Measurements from ENCODE around the gene C6orf136. TPM values are rescaled to one million over a fixed set of nuclear protein-coding genes. Genes with fewer than 3 reads are reported as not detected.
"Not testable (repeated sequence)": the region's sequence is repeated elsewhere in the genome, so short reads cannot be mapped to it uniquely, and the experiment has no call there.

C6orf136 gene
- total RNA-seq, 2 donors from 2014 or later = 71.3 to 83.3 TPM

DNA sequence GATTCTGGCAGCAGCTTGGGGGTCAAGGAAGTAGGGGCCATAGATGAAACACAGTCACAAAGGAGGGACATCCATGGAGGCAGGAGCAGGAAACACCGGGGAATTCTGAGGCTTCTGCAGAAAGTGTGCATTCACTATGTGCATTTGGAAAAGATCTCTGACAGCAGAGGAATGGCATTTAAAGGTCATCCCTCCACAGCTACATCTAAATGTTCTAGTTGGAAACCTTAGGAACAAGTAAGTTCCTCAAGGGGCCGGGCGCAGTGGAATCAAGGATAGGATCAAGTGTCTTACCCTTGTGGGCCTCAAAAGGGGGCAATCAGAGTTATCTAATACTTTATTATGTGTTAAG is 8.8 kb downstream of the C6orf136 start:
- H3K9ac ChIP-seq (ENCODE audit: low read depth in 2 of 2, low read length in 2 of 2) = no peak overlapping the region
- no peak overlapping the region for H3K4me3 ChIP-seq
- H3K27me3 ChIP-seq = no peaks in the 10 kb centered on the region
- TF ChIP-seq, protein P1, sequence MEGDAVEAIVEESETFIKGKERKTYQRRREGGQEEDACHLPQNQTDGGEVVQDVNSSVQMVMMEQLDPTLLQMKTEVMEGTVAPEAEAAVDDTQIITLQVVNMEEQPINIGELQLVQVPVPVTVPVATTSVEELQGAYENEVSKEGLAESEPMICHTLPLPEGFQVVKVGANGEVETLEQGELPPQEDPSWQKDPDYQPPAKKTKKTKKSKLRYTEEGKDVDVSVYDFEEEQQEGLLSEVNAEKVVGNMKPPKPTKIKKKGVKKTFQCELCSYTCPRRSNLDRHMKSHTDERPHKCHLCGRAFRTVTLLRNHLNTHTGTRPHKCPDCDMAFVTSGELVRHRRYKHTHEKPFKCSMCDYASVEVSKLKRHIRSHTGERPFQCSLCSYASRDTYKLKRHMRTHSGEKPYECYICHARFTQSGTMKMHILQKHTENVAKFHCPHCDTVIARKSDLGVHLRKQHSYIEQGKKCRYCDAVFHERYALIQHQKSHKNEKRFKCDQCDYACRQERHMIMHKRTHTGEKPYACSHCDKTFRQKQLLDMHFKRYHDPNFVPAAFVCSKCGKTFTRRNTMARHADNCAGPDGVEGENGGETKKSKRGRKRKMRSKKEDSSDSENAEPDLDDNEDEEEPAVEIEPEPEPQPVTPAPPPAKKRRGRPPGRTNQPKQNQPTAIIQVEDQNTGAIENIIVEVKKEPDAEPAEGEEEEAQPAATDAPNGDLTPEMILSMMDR (IDR thresholded peaks at IDR 0.05) = no peak
- DNase-seq = no peak
- no peaks in the 10 kb centered on the region for H3K9me3 ChIP-seq
- intact Hi-C loops (cut with DNase I) = no loop called here
- no peak overlapping the region for H3K27ac ChIP-seq
- peaks cover 16% of the 10 kb centered on the region for H3K36me3 ChIP-seq
- no peaks in the 10 kb centered on the region for H3K4me1 ChIP-seq

DNA sequence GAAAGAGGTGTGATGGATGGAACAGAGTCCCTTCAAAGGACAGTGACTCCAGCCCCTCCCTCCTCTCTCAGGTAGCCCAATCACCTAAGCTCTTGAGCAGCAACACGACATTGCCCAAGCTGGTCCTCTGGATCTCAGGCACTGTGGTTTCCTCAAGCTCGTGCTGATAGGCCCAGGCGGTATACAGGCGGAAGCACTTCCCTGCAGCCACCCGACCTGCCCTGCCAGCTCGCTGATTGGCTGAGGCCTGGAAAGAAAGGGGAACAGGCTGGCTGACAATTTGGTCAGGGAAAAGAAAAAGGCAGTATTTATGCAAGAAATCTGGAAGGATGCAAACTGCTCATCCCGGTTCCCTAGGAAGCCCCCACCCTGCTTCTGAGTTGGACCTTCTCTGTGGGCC is 9.6 kb downstream of the C6orf136 start:
- H3K4me1 ChIP-seq = no peaks in the 10 kb centered on the region
- TF ChIP-seq, protein P1 (IDR thresholded peaks at IDR 0.05) = no peak
- H3K36me3 ChIP-seq = peaks cover 19% of the 10 kb centered on the region
- H3K4me3 ChIP-seq = no peak overlapping the region
- no peak for DNase-seq
- intact Hi-C loops (cut with DNase I) = no loop called here
- H3K9me3 ChIP-seq = no peaks in the 10 kb centered on the region
- H3K9ac ChIP-seq (ENCODE audit: low read depth in 2 of 2, low read length in 2 of 2) = no peak overlapping the region
- H3K27ac ChIP-seq = no peak overlapping the region
- H3K27me3 ChIP-seq = no peaks in the 10 kb centered on the region

DNA sequence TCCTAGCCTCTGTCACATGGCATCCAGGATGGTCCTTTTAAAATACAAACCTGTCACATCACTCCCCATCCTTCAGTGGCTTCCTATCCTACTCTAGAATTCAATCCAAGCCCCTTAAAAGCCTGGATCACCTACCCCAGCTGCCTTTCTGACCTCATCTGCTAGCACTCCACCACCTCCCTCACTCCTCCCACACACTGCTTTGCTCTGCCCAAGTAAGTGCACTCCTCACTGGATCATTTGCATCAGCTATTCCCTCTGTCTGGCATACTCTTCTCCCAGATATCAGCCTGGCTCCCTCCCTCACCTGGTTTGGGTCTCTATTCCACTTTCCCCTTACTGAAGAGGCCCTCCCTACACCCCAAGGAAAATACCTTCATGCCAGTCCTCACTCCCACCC is 10.5 kb downstream of the C6orf136 start:
- H3K36me3 ChIP-seq = peaks cover 24% of the 10 kb centered on the region

DNA sequence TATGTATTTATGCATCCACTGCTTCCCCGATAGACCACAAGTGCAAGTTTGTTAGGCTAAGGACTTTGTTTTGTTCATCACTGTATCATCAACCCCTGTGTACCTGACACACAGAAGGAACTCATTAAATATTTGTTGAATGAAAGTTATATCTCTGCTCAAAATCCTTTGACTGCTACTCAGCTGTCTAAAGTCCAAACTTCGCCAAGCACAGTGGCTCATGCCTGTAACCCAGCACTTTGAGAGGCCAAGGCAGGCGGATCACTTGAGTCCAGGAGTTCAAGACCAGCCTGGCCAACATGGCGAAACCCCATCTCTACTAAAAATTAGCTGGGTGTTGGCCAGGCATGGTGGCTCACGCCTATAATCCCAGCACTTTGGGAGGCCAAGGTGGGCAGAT is 11.0 kb downstream of the C6orf136 start:
- H3K4me1 ChIP-seq; H3K9ac ChIP-seq (ENCODE audit: low read depth in 2 of 2, low read length in 2 of 2); H3K27me3 ChIP-seq; H3K27ac ChIP-seq; DNase-seq; H3K4me3 ChIP-seq; H3K9me3 ChIP-seq; intact Hi-C loops (cut with DNase I): not testable (repeated sequence)
- H3K36me3 ChIP-seq = peaks cover 24% of the 10 kb centered on the region

More for the DNA sequence above, 10.5 kb downstream of the C6orf136 start:
- no peaks in the 10 kb centered on the region for H3K4me1 ChIP-seq
- no peak for DNase-seq
- no peak overlapping the region for H3K4me3 ChIP-seq
- TF ChIP-seq, protein P1 (IDR thresholded peaks at IDR 0.05) = no peak
- no peak overlapping the region for H3K27ac ChIP-seq
- H3K9me3 ChIP-seq = no peaks in the 10 kb centered on the region
- intact Hi-C loops (cut with DNase I) = no loop called here
- no peaks in the 10 kb centered on the region for H3K27me3 ChIP-seq
- no peak overlapping the region for H3K9ac ChIP-seq (ENCODE audit: low read depth in 2 of 2, low read length in 2 of 2)

DNA sequence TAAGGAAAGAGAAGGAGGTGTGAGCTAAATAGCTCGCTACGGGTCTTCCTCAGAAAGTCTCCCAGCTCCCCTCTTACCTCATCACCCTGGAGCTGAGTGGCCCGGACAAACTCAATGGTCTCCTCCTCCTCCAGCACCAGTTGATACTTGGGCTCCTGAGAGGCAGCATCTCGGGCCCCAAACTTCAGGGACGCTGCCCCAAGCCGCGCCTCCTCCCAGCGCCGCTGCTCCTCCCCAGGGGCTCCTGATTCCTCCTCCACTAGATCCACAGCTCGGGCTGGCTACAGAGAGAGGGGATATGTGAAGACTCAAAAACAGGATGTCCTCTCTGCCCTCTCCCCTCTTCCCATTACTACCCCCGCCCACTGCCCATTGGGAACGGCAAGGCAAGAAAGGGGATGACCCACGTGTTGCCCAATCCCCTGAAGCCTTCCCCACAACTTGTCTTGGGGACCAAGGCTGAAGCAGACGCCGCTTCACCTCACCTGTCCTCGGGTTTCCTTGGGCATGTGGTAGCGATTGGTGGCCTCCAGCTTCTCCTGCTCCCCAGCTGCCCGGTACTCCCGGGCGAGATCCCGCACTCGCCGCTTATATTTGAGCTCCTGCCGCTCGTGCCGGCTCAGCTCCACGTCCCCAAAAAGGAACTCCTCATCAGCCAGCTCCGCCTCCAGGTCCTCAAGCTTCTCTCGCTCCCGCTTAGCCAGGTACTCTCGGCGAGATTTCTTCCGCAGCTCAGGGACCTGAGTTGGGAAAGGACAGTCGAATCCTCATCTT is 18.2 kb downstream of the C6orf136 start:
- H3K27me3 ChIP-seq = no peaks in the 10 kb centered on the region
- no peak overlapping the region for H3K27ac ChIP-seq
- no peak for DNase-seq
- no peak overlapping the region for H3K9ac ChIP-seq (ENCODE audit: low read depth in 2 of 2, low read length in 2 of 2)
- no peaks in the 10 kb centered on the region for H3K9me3 ChIP-seq
- intact Hi-C loops (cut with DNase I) = no loop called here
- no peaks in the 10 kb centered on the region for H3K4me1 ChIP-seq
- TF ChIP-seq, protein P1 (IDR thresholded peaks at IDR 0.05) = no peak
- H3K36me3 ChIP-seq = peaks cover 25% of the 10 kb centered on the region
- H3K4me3 ChIP-seq = no peak overlapping the region

DNA sequence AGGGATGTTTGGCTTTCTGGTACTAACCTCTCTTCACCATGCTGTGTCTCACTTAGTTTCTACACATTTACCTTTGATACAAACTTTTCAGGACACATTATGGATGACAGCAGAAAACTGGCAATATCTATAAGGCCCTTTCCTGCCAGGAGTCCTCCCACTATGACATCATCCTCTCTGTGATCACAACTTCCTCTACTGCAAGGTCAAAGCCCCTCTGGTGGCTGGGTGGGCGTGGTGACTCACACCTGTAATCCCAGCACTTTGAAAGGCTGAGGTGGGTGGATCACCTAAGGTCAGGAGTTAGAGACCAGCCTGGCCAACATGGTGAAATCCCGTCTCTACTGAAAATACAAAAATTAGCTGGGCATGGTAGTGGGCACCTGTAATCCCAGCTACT is 19.4 kb downstream of the C6orf136 start:
- H3K9me3 ChIP-seq; H3K27me3 ChIP-seq; H3K27ac ChIP-seq; H3K4me1 ChIP-seq; DNase-seq; H3K4me3 ChIP-seq; H3K9ac ChIP-seq (ENCODE audit: low read depth in 2 of 2, low read length in 2 of 2); intact Hi-C loops (cut with DNase I): not testable (repeated sequence)
- H3K36me3 ChIP-seq = peaks cover 23% of the 10 kb centered on the region

Data from colonic mucosa (tissue), 4 donors.